ENCODE results near the gene BPIFA3.

GRCh38 chr20:33177866-33178265 lies 39.3 kb upstream of the BPIFA3 start:
- TF ChIP-seq, protein P1, sequence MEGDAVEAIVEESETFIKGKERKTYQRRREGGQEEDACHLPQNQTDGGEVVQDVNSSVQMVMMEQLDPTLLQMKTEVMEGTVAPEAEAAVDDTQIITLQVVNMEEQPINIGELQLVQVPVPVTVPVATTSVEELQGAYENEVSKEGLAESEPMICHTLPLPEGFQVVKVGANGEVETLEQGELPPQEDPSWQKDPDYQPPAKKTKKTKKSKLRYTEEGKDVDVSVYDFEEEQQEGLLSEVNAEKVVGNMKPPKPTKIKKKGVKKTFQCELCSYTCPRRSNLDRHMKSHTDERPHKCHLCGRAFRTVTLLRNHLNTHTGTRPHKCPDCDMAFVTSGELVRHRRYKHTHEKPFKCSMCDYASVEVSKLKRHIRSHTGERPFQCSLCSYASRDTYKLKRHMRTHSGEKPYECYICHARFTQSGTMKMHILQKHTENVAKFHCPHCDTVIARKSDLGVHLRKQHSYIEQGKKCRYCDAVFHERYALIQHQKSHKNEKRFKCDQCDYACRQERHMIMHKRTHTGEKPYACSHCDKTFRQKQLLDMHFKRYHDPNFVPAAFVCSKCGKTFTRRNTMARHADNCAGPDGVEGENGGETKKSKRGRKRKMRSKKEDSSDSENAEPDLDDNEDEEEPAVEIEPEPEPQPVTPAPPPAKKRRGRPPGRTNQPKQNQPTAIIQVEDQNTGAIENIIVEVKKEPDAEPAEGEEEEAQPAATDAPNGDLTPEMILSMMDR (IDR thresholded peaks at IDR 0.05 in 4 of 5, conservative IDR thresholded peaks at IDR 0.05 in 1 of 5), result no peak
- no peak for TF ChIP-seq POLR2A (IDR thresholded peaks at IDR 0.05)
